WTC11 (cell line): ENCODE results near the gene ZFPM1.

Experiments
- JUN ChIP-seq: sonication (generic); formaldehyde crosslinking; IDR thresholded peaks from 2 replicates; pipeline ENCODE4 v1.8.0; 2023; ENCODE audit warnings: mild to moderate bottlenecking, missing genetic modification reagents
- MYBL2 ChIP-seq: sonication (generic); formaldehyde crosslinking; IDR thresholded peaks from 2 replicates; pipeline ENCODE4 v1.8.1; 2023; ENCODE audit warnings: mild to moderate bottlenecking, moderate library complexity, missing genetic modification reagents
- NFYB ChIP-seq: sonication (generic); formaldehyde crosslinking; conservative IDR thresholded peaks from 2 replicates; pipeline ENCODE4 v1.8.0; 2022; ENCODE audit warnings: low read depth, missing genetic modification reagents
- TCF7 ChIP-seq: sonication (generic); formaldehyde crosslinking; IDR thresholded peaks from 2 replicates; pipeline ENCODE4 v1.8.0; 2022; ENCODE audit warnings: mild to moderate bottlenecking, low read depth, missing genetic modification reagents, moderate library complexity
- ZBTB21 ChIP-seq: sonication (generic); formaldehyde crosslinking; IDR thresholded peaks from 2 replicates; pipeline ENCODE4 v1.8.1; 2023; ENCODE audit warnings: mild to moderate bottlenecking, missing genetic modification reagents, borderline replicate concordance
- TF ChIP-seq, protein P1 (sequence below): fragments of 200-600 bp; IDR thresholded peaks from 2 replicates; pipeline ENCODE4 v1.8.0; 2022; ENCODE audit warnings: antibody characterized with exemption

DNA sequence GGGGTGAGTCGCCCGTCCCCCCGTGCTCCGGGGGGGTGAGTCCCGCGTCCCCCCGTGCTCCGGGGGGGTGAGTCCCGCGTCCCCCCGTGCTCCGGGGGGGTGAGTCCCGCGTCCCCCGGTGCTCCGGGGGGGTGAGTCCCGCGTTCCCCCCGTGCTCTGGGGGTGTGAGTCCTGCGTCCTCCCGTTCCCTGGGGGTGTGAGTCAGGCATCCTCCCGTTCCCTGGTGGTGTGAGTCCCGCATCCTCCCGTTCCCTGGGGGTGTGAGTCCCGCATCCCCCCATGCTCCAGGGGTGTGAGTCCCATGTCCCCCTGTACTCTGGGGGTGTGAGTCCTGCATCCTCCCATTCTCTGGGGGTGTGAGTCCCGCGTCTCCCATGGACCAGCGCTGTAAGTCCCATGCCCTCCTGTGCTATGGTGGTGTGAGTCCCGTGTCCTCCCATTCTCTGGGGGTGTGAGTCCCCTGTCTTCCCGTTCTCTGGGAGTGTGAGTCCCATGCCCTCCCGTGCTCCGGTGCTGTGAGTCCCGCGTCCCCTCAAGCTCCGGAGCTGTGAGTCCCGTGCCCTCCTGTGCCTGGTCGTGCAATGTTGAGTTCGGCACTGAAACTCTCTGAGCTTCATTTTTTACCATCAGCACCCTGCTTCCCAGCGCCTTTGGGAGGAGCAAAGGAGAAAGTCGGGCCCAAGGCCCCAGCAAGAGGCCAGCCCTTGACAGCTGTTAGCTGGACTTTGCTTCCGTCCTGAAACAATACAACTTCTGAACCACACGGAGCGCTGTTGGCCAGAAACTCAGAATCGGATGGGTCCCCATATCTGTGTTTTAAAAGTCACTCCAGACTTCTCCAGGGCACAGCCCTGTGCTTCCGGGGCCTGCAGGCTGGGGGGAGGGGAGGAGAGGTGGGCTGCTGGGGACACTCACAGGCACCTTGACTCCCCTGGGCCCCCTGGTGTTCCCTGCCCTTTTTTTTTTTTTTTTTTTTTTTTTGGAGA lies 105.7 kb downstream of the ZFPM1 start:
- no peak for TF ChIP-seq NFYB (CRISPR knock-in tag)
- TF ChIP-seq, protein P1, sequence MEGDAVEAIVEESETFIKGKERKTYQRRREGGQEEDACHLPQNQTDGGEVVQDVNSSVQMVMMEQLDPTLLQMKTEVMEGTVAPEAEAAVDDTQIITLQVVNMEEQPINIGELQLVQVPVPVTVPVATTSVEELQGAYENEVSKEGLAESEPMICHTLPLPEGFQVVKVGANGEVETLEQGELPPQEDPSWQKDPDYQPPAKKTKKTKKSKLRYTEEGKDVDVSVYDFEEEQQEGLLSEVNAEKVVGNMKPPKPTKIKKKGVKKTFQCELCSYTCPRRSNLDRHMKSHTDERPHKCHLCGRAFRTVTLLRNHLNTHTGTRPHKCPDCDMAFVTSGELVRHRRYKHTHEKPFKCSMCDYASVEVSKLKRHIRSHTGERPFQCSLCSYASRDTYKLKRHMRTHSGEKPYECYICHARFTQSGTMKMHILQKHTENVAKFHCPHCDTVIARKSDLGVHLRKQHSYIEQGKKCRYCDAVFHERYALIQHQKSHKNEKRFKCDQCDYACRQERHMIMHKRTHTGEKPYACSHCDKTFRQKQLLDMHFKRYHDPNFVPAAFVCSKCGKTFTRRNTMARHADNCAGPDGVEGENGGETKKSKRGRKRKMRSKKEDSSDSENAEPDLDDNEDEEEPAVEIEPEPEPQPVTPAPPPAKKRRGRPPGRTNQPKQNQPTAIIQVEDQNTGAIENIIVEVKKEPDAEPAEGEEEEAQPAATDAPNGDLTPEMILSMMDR: no peak
- TF ChIP-seq TCF7 (CRISPR knock-in tag): no peak
- no peak for TF ChIP-seq MYBL2 (CRISPR knock-in tag)
- no peak for TF ChIP-seq JUN (CRISPR knock-in tag)
- no peak for TF ChIP-seq ZBTB21 (CRISPR knock-in tag)
